Heart left ventricle (tissue), 13 donors: Measurements from ENCODE around the gene MSI2.

ENCODE experiments used
- CTCF ChIP-seq, 12 donors: fragments of 200-600 bp; sonication (generic) in 4 of 12; IDR thresholded peaks; one replicate each; pipeline versions ENCODE4 v1.5.0 to v1.8.0; 2018 to 2022; ENCODE audit warnings: antibody characterized with exemption in 12 of 12, mild to moderate bottlenecking in 5 of 12
- POLR2A ChIP-seq, 2 donors: fragments of 450-650 bp; IDR thresholded peaks; one replicate each; pipeline ENCODE4 v1.6.1; 2017; ENCODE audit warnings: antibody characterized with exemption in 2 of 2, mild to moderate bottlenecking in 2 of 2, moderate library complexity in 2 of 2
- donor health status: ischemic (EF 13 %, LVEDD 7.1; RV severe dilation, severe dysfunction).
- donor health status: DM: no; HTN: yes; CAD: no.
- donor health status: DM: no; HTN: no; CAD: no.
- donor health status: ischemic (EF 25% LVEDD 6.9; RV normal size, moderate dysfunction).
- donor health status: ischemic (EF 25% LVEDD 5.7; RV mildly dilated, moderate dysfunction).
- donor health status: ischemic (EF 35%, LVEDD 5.7; RV mildly dilated, moderate dysfunction).
- donor health status: nonischemic (EF 11% LVEDD 7.7; RV severe dilation, severe dysfunction).
- donor health status: DM: yes; HTN: yes; CAD: no.
- donor health status: PGD.
- donor health status: ischemic (EF 29% LVEDD 5.4; RV normal size, mild dysfunction).
- donor health status: nonischemic (EF 23%, LVEDD 6.1; RV moderate dilation, normal function).

DNA sequence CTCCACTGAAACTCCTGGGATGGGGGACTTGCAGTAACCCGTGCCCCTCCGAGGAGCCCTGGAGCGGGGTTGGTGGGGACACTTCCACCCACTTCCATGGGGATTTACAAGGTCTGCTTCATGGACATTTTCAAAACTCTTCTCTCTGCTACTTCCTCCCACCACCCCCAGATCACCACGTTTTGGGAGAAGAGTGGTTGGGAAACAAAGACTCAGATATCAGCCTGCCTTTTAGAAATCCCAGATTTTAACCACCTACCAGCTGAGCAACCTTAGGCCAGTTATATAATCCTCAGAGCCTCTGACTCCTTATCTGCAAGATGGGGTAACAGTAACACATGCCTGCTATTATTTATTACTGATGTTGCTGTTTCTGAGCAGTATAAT, 304.0 kb downstream of the MSI2 start:
- TF ChIP-seq CTCF (IDR thresholded peaks at IDR 0.05) = no peak
- no peak for TF ChIP-seq POLR2A (IDR thresholded peaks at IDR 0.05)
